GM21390 (cell line): Measurements from ENCODE around the gene RNASE8.
"Not testable (repeated sequence)": the region's sequence is repeated elsewhere in the genome, so short reads cannot be mapped to it uniquely, and the experiment has no call there.

ENCODE experiments used
- ATAC-seq: cut with Tn5 transposase; IDR thresholded peaks from one replicate; pipeline ENCODE4 v1.9.1; 2021; ENCODE audit not compliant: unreplicated experiment

RNASE8 gene, protein sequence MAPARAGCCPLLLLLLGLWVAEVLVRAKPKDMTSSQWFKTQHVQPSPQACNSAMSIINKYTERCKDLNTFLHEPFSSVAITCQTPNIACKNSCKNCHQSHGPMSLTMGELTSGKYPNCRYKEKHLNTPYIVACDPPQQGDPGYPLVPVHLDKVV

DNA sequence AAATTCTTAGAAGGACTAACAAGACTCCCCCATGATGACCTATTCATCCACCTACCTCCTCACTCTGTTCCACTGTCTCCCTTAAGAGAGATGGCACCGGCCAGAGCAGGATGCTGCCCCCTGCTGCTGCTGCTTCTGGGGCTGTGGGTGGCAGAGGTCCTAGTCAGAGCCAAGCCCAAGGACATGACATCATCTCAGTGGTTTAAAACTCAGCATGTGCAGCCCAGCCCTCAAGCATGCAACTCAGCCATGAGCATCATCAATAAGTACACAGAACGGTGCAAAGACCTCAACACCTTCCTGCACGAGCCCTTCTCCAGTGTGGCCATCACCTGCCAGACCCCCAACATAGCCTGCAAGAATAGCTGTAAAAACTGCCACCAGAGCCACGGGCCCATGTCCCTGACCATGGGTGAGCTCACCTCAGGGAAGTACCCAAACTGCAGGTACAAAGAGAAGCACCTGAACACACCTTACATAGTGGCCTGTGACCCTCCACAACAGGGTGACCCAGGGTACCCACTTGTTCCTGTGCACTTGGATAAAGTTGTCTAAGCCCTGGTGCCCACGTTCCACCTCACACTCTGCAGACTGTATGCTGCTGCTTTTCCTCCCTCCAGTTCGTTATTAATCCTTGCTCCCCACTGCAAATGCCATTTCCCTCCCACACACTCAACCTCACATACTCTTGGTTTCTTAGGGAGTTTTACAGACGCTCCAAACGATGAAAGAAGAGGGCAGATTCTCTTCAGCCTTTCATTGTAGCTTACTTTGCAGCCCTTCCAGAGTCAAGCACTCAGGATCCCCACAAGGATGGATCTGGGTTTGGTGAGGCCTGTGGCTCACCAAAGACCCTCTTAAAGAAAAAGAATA is at the start of gene RNASE8:
TSS of gene RNASE8 (plus strand) at position 20 of the 873 bp plus-strand sequence. CDS start at position 91, 71 bp downstream.
- ATAC-seq, result no peak

DNA sequence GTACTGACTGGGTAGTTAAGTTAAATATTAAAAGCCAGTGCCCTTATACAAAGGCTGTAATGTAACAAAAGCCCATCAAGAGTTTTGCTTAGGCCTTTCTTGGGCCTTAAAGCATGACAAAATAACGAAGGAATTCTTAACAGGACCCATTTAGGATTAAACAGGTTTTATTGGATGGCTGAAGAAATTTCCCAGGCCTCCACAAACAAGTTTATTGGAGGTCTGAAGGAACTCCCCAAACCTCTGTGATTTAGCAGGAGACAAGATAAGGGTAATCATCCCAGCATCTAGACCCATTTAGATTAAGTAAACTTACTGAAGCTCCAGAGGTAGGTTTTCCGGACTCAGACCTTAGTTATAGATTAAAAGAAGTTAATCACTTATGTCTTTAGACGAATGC is 47.9 kb upstream of the RNASE8 start:
- ATAC-seq, result not testable (repeated sequence)

DNA sequence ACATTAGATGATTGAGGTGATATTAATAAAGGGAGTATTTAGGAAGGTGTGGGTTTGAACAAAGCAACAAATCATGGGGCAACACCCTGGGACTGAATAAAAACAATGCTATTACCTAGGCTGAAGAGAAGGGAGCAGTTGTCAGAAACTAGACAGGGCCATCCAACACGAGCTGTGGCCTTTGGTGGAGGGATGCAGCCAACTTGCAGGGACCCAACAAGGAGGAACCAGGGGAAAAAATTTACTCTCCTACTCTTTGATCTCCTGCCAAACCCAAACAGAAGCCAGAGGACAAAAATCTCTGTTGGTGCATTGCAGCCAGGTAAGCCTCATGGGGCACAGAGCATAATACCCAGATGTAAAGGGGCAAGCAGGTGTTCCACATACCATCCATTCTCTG is 46.5 kb upstream of the RNASE8 start:
- ATAC-seq, result no peak

DNA sequence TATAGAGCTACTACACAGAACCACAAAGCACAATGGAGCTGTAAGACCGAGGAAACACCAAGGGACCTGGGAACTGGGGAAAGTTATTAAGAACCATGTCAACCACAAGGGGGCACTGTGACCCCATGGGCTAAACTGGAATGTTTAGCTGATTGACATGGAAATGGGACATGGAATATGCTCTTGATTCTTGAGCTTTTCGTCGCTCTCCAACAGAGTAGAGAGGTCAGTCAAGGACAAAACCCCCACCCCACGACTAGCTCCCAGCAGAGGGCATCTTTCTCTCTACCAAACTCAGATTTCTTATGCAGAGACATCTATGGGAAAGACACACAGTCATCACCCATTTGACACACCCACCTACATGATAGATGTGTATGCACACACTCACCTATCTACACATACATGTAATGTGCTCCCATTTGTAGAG is 42.8 kb upstream of the RNASE8 start:
- ATAC-seq, result no peak

DNA sequence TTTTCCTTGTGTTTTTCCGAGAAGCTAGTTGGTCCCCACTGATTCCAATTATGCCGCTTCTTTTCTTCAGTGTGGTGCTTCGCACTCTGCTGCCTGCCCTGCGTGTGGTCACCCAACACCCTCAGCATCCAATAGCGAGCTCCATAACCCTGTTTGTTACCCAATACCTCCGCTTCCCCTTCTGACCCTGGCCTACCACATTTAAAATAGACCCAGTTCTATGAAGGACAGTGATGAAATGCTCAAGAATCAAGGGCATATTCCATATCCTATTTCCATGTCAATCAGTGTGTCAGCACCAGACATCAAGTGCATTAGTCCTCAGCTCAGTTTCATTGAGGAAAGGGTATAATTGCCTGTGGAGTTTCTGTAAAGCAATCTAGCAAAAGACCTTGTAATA is 42.3 kb upstream of the RNASE8 start:
- ATAC-seq, result no peak

DNA sequence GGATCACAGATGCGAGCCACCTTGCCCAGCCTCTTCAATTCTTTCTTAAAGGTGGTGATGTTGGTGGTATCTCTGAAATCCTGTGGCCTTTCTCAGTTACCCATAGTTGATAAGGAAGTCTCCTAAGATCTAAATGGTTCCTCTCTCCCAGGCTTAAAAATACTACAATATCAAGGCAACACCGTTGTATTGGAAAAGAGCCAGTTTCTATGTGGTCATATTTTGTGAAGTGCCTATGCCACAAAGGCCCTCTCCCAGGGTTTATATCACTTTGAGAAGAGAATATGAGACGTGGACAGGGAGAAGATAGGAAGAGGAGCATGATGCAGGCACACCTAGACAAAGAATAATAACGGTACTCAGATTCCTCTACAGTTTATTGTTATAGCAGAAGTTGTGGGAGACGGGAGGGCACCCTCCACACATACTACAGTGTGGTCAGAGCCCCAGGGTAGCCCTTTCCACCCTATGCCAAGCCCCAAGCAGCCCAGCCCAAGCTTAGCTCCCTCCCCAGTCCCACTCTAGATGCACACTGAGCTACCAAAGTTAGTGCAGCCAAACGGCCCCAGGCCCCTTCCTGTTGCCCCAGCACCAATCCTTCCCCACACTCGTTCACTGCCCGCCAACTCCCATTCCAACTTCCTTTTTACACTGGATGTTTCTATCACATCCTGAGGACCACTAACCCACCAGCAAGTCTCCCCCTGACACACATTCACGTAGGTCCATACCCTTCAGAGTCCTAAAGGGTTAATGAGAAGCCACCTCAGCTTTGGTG is 41.0 kb upstream of the RNASE8 start:
- ATAC-seq, result no peak

DNA sequence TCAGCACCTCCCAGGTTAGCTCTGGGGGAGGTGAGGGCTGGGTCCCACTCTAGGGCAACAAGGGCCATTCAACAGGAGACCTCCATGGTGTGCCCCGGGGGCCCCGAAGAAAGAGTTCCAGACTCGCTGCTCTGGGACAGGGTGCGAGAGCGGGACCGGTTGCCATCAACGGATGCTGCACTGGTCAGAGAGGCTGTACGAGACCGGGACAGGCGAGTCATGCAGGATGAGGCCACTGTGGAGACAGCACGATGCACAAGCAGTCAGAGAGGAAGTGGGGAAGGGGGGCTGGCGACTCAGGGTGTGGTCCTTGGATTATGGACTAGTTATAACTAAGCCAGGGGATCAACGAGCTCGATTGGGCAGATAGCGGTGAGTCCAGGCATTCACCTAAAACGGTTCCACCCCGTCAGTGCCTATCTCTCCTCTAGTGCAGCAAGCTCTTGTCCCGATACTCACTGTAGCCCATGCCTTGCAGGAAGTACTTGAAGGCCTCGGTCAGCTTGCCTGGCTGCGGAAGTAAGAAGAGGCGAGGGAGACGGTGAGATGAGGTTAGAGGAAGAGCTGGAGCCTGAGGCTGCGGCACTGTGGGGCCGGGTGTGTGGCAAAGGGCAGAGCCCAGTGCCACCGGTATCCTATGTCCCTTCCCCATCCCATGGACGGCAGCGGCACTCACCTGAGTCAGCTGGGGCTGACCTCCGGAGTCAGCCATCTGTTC is 39.9 kb upstream of the RNASE8 start:
- no peak for ATAC-seq

DNA sequence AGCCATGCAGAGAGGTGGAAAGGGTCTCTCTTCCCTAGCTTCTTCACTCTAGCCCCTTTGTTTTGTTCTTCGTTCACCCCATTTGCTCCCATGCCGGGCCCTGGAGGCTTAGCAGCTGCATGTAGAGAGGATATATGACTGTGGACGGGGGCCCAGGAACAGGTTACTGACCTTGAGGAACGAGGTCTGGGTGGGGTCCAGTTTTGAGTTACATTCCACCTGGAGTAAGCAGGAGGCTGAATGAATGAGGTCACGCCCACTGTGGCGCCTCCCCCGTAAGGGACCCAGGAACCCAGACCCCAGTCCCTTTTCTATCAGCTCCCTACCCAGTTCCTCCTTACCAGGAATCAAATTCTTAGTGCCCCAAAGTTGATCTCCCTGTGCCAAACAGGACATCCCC is 39.3 kb upstream of the RNASE8 start:
- no peak for ATAC-seq

DNA sequence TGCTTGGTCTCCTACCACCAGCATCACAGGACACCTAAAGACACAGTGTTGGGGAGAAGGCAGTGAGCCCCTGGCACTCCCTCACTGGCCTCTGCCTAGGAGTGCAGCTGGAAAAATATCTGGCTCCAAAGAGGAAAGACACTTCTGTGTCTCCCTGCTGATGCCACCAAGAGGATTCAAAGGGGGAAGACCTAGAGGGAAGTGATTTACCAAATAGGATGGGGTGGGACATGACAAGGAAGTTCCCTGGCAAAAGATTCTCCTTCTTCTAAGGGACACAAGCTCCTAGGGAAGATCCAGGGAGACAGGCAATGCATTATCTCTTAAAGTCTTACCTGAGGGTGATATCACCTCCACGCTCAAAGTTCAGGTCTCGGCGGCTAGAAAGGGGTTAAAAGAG is 38.8 kb upstream of the RNASE8 start:
- ATAC-seq, result no peak

DNA sequence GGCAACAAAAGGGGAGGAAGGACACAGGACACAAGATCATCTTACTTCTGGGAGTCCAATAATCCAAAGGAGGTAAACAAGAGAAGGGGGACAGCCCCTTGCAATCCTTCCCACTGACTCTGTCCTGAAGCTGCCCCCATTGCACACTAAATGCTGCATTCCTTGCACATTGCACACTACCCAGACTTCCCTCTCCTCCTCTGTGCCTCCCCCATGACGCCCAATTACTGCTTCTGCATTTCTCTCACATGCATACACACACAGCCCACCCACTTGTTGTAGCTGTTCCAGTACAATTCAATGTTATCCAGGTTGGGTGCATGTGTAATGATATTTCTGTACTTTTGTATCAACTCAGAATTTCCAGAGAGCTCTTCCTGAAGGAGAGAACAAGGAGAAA is 38.3 kb upstream of the RNASE8 start:
- no peak for ATAC-seq

DNA sequence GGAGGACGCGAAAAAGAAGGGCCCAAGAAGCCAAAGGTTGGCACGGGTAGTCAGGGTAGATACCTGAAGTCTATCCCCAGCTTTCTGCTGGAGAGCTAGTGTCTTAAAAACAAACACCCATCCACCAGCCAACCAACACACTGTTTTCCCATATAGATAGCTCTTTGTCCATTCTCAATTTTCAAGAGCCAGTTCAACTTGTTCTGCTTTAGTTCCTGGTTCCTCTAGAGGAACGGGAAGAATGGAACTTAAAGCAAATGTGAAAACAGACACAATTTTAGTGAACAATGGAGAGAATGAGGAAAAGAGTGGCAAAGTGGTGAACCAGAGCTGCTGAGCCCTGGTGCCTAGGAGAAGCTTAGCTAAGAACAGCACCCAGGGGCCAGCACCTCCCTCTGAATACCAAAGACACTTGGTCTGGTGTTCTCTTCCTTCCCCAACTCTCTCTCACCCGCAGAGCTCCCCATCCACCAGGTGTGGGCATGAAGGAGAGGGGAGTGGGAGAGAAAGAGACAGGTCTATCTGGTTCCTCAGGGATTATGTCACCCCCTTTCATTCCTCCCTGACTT is 36.6 kb upstream of the RNASE8 start:
- ATAC-seq, result no peak

DNA sequence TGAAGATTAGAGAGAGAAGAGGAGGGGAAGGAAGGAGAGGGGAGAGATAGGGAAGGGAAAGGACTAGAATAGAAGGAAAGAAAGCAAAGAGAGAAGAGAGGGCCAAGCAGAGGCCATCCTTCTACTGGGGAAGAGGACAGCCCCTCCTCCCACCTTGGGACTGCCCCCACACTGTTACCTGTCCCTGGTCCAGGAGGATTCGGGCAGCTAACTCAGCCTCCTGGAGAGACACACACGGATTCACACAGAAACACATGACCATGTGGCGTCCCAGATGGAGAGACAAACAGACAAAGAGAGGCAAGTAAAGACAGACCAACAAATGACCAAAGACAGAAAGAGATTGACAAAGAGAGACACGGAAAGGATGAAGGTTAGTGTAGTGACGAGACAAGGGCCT is 34.9 kb upstream of the RNASE8 start:
- no peak for ATAC-seq

DNA sequence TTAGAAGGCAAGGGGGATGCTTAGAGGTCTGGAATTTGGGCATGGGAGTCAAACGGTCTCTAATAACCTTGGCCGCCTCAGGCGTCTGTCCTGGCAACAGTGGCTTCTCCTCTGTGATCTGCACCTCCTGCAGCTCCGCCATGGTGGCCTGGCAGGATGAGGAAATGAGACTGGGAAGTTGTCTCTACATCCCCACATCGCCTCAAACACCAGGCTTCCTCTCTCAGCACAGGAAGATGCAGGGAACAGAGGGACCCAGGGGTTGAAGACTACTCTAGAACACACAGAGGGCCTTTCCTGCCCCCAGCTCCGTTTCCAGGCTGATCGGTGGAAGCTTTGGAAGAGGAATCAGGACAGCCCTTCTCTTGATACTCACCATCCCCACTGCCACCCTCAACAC is 34.4 kb upstream of the RNASE8 start:
- ATAC-seq, result no peak

DNA sequence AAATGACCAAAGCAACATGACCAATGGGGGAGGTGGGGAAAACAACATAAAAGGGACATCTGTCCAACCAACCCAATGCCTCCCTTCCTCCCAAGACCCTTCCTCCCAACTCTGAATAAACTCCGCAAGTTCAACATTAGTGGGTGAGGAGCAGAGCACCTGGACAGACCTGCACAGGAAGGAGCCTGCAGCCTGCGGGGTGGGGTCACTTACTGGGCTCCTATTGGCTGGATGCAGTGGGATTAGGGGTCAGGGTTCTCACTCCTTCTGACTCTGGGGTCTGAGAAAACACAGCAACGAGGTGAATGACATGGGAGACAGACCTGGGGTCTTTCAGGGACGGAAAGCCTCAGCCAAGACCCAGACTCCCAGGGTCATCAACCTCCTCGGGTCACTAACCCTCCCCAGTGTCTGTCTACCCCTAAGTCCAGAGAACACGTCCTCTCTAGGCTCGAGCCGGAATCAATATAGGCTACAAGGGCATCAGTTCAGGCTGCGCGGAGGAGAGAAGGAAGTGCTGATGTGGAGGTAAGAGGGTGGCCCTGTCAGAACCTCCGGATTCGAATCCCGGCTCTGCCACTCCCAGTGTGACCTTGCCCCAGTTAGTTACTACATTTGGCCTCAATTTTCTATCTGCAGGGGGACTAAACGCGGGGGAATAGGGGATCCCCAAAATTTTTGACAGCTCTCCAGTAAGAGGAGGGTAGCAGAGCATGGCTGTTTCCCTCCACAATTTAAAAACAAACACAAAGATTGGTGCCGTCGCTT is 33.6 kb upstream of the RNASE8 start:
- no peak for ATAC-seq

DNA sequence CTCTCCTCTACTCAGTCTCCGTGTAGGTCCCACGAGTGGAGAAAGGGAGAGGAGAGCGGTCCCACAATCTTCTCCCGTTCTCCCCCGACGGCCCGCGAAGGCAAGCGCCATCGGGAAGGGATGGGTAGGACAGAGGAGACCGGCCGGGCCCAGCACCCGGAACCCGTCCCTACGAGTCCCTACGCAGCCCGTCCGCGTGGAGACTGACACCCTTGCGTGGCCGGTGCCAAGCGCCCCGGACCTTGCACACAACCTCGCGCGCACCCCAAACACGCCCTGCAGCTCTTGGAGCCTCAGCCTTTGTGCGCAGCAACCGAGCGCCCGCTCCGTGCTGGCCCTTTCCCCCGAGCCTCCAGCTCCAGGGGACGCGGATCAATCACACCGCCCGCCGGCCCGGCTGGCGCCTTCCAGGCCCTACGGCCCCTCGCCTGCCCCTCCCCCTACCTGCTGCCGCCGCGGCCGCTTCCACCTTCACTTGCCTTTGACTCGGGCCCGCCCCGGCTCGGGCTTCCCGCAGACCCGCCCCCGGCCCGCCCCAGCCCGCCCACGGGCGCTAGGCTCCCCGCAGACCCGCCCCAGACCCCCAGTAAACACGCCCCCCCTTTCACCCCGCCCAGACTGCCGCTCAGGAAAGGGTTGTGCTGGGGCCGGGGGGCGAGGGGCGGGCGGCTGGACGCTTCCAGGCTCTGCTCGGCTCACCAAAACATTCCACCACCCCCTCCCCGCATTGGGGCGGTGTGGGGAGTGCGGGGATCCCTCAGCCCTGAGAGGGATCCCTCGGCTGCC is 32.8 kb upstream of the RNASE8 start, which contains the start of gene NDRG2:
TSS of gene NDRG2 (minus strand) at position 477 of the 786 bp plus-strand sequence. CDS start 1,746 bp downstream, outside the sequence.
- ATAC-seq, result no peak

DNA sequence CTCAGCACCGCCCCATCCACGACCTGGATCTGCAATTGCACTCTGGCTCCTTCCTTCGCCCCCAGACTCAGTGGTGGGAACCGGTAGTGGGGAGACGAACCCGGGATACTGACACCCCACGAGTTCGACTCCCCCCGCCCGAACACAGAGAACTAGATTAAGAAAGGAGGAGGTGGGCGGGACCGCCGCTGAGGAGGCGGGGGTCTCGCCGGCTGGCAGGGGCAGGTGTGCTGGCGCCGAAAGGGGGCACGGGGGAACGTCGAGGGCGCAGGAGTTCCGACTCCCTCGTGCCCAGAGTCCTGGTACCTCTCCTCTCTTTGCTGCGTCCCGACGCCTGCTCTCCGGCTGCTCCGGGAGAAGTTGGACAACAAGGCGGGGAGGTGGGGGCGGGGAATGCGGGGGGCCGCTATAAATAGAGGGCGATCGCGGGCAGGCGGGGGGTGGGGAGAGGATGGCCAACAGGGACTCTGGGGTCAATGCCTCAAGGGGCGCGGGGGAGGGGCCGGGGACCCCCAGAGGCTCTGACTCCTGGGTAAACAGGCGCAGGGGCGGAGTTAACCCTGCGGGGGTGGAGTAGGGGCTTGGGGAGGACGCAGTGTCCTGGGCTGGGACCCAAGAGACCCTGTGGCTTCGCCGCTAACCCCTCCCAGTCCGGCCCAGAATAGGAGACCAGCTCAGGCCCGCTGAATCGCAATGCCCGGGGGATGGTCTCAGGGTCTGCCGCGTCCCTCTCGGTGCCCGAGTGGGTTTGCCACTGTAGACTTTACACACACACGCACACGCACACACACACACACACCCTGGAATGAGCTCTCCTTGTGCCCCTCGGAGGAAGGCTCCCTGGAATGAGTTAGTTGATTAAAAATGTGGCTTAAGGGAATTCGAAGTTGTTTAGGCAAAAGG is 32.0 kb upstream of the RNASE8 start:
- ATAC-seq, result no peak

DNA sequence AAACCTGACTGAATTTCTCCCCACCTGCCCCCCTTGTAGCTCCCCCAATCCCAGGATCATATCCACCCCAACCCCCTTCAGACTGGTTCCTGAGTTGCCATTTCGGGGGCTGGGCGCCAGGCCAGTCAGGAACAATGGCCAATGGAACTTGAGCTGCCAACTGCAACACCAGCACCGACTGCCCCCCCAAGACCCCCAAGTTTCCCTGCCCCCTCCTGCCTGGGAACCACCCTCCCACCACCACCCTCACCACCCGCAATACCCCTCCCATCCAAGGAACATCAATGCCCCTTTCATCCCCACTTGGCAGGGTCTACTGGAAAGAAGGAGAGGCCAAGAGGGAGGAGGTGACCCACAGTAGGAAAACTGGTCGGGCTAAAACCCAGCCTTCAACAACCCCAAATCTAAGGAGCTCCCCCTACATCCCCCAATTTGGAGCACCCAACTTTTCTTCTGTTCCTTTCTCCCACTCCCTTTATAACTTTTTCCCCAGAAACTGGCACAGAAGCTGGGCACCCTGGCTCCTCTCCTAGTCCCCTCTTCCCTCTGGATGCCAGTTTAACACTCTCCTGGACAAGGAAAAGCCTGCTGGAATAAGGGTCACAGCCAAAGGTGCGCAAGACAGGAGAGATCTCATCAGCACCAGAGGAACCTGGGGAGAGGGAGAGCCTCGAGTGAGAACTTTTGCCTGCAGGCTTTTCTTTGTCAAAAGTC is 31.2 kb upstream of the RNASE8 start:
- no peak for ATAC-seq

DNA sequence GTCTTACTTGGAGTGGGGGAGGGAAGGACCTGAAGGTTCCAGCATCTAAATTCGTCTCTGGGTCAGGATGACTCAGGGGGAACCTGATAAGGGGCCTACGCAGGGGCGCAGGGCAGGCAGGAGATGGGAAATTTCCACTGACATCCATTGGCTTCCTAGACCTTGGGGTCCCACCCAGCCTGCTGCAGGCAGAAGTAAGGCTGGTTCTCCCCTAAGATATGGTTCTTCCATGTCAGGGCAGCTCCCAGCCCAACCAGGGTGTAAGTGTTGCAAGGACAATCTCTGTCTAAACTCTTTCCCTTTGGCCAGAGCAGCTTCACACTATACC is 30.7 kb upstream of the RNASE8 start:
- ATAC-seq, result no peak
